D721Med (cell line): ENCODE measurements around the gene ANO6.

ENCODE experiments used
- DNase-seq: peaks from one replicate; pipeline ENCODE4 v3.0.0; 2011; ENCODE audit warnings: low spot score; ENCODE audit not compliant: insufficient read length
- FAIRE-seq: peaks from 2 replicates; lab custom pipeline; 2011; peaks lifted over from hg19 to GRCh38; lab: Jason Lieb, UNC
- CTCF ChIP-seq: IDR thresholded peaks from 2 replicates; pipeline ENCODE4 v1.5.1; 2012; ENCODE audit warnings: mild to moderate bottlenecking, control low read depth; ENCODE audit not compliant: insufficient read depth; ENCODE audit errors: missing control alignments

Gene ANO6

DNA sequence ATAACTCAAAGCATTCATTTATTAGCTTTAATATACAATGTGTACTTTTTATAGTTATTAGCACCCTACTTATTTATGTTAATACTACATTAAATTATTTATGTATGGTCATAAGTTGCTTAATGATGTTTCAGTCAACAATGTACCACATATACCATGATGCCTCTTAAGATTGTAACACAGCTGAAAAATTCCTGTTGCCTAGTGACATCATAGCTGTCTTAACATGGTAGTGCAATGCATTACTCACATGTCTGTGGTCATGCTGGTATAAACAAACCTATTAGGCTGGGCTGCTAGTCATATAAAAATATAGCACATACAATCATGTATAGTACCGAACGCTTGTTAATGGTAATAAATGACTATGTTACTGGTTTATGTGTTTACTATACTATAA lies 120.4 kb downstream of the ANO6 start:
- FAIRE-seq, result no peak
- DNase-seq, result no peak
- TF ChIP-seq CTCF, result no peak

DNA sequence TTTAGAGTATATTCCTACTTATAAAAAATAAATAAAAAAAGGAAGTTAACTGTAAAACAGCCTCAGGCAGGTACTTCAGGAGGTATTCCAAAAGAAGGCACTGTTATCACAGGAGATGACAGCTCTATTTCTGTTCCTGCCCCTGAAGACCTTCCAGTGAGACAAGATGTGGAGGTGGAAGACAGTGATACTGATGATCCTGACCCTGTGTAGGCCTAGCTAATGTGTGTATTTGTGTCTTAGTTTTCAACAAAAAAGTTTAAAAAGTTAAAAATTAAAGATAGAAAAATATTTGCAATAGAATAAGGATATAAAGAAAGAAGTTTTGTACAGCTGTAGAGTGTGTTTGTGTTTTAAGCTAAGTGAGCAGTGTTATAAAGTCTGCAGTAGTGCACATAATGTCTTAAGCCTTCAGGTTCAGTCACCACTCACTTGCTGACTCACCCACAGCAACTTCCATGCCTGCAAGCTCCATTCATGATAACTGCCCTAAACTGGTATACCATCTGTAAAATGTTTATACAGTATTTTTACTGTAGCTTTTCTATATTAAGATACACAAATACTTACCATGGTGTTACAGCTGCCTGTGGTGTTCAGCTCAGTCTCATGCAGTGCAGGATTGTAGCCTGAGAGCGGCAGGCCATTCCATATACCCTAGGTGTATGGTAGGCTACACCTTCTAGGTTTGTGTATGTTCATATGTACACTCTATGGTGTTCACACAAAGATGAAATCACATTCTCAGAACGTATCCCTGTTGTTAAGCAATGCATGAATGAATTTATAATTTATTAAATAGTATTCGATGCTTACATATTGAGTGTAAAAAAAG lies 121.1 kb downstream of the ANO6 start:
- DNase-seq (no peak), FAIRE-seq (no peak)
- no peak for TF ChIP-seq CTCF

GRCh38 chr12:45337835-45338234 lies 121.9 kb downstream of the ANO6 start:
- DNase-seq (no peak), FAIRE-seq (no peak)
- no peak for TF ChIP-seq CTCF

DNA sequence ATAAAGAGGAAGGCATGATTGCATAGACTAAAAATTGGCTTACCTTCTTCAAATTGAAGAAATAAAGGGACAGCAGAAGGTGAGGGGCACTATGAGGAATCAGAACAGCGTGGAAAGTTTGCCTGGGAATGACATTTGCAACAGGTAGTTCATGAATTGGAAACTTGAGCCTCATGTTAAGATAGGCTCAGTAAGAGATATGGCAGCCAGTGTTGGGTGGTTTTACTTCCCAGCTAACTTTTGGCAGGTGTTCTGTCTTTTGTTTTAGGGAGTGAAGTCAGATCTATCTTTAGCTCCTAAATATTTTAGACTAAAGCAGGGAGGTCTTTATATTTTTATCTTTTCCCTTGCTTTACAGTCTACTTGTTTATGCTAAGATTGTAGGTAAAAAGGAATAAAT lies 122.4 kb downstream of the ANO6 start:
- no peak for TF ChIP-seq CTCF
- FAIRE-seq (no peak), DNase-seq (no peak)

GRCh38 chr12:45339035-45339434 lies 123.1 kb downstream of the ANO6 start:
- FAIRE-seq, result no peak
- no peak for TF ChIP-seq CTCF
- DNase-seq, result no peak

DNA sequence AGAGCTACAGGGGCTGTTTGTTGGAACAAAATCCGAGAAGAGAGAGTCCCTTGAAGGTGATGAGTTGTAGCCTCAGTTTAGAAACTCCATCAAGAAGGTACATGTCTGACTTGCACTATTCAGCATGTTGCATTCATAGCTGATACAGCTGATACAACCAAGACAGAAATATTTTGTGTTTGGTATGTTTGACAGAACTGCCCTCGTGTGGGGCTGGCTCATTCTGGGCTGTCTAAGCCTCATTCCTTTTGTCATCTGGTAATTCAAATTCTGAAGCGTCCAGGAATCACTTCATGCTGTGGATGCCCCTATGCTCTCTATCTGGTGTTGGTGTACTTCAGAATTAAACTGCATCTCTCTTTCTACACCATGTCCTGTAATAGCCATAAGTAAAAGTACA lies 126.3 kb downstream of the ANO6 start:
- FAIRE-seq, result no peak
- no peak for TF ChIP-seq CTCF
- no peak for DNase-seq

DNA sequence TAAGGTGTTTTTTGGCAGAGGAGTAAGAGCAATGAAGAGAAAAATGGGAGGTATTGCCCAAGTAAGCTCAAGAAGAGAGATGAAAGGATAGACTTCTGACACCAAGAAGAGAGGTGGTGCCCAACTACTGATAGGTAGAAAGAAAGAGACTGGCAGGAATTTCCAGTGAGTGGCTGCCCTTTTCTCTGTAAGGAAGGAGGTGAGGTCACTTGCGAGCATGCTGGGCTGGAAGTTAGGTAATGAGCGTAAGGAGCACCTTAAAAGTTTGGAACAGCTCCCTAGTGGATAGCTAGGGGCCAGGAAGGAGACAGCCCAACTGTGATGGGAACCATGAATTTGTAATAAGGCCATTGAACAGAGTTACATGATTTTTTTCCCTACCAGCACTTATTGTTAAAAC lies 127.0 kb downstream of the ANO6 start:
- FAIRE-seq, result no peak
- TF ChIP-seq CTCF, result no peak

More for the DNA sequence above, 127.0 kb downstream of the ANO6 start:
- DNase-seq, result no peak
